Stimulated activated naive CD4-positive, alpha-beta T cell treated with Interleukin-2 at 50 U/mL for 16 hours (primary cell): ENCODE results near the gene LAMP5.

Experiments
- DNase-seq: peaks from one replicate; lab custom pipeline; 2025; lab: John Stamatoyannopoulos, UW

The LAMP5 gene

DNA sequence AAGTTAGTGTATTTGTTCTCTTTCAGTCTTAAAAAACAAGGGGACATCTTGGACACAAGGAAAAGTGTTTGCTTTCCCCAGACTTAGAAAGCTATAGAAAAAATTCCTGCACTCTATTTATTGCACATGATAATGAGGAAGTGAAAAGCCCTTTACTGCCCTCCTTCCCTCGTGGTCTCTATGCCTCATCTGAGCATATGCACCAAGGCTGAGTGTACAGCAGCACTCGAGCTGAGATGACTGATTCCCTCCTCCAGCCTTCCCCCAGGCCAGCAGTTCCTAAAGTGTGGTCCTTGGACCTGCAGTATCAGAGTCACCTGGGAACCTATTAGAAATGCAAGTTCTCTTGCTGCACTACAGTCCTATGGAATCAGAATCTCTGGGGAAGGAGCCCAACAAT lies 14.3 kb upstream of the LAMP5 start:
- DNase-seq: no peak

- DNase-seq: no peak
These were observed 12.9 kb upstream of the LAMP5 start for GRCh38 chr20:9501473-9501872.

DNA sequence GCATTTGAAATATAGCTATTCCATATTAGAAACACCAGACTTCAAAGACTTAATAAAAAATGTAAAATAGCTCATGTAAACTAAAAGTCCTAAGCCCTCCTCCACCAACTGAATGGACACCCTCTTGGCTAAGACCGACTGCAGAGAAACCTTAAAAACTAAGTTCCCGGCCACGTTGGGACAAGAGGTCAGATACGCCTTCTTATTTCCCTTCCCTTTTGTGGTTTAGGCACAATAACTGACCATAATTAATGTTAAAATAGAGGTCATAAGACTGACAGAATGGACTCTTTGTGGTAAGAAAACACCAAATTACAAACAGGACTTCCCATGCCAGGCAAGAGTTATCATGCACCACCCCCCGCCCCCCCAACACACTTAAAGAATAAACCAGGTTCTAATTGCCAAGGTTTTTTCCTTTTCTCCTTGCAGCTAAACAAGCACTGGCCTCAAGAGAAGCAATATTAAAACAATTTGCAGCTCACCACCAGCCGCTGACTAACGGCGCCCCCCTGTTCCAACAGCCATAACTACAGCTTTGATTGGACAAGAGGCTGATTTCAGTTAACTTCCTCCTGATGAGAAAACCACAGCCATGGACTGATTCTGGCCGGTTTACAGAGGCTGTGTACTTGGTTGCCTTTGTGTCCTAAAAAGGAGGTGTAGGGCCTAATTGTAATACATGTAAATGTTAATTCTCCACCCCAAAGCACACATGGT lies 10.7 kb upstream of the LAMP5 start:
- DNase-seq: no peak

DNA sequence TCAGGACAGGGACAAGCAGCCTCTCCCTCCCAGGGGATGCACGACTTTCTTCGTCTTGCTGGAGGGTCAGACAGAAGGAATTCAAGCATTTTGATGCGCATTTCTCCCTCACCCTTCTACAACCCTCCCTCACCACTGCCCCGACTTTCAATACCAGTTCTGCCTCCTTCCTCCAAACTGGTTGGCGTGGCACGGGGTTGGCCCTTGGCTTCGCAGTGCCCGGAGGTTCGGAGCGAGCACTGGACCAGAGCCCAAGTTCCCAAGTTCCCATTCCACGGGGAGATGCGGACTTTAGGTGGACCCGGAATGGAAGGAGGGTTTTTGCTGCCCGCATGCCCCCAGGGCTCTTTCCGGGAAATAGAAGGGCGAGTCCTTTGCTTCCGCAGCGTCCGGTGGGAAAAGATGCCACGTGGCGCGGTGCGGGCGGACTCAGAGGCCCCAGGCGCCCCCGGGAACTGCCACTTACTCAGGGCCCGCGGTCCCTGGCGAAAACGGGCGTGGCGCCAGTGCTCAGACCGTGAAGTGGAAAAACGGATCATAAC lies 8.0 kb upstream of the LAMP5 start:
- DNase-seq: no peak

- no peak for DNase-seq
These were observed 7.4 kb upstream of the LAMP5 start for GRCh38 chr20:9506964-9507369.

- DNase-seq: no peak
These were observed 6.7 kb upstream of the LAMP5 start for GRCh38 chr20:9507544-9508239.

DNA sequence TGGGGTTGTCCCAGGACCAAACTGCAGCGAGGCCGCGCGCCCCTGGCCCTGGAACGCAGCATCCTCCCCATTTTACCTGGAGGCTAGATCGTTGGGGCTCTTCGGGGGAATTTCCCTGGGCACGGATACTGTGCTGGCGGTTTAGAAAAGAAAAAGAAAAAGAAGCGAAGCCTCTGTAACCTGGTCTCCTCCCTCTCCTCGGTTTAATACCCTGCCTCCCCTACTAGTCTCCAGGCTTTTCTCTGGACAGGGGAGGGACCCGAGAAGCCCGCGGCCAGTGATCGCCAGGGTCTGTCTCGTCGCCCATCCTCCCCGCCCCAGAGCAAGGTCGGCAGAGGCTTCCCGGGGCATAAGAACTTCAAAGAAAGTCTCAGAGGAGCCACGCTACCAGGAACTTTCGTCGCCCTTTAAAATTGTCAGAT lies 6.1 kb upstream of the LAMP5 start:
- DNase-seq: no peak

DNA sequence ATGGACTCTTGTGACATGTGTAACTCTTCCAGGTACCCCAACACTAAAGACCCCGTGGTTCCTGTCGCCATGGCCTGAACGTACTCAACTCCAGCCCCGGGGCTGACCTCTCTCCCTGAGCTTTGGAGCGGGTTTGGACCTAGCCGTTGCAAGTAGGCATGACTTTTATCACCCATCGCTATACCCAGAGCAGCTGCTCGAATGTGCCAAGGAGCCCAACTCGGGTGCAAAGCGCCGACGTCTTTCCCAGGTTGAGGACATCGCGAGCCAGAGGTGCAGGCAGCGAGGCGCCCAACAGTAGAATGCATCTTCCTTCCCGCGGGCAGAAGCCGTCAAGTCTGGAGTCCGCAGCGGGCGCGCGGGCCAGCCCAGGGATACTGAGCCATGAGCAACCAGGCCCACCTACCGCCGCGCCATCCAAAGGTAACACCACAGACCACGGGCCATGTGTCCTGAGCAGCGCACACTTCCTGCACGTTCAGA lies 5.7 kb upstream of the LAMP5 start:
- no peak for DNase-seq

GRCh38 chr20:9509246-9509645 lies 5.1 kb upstream of the LAMP5 start:
- no peak for DNase-seq

DNA sequence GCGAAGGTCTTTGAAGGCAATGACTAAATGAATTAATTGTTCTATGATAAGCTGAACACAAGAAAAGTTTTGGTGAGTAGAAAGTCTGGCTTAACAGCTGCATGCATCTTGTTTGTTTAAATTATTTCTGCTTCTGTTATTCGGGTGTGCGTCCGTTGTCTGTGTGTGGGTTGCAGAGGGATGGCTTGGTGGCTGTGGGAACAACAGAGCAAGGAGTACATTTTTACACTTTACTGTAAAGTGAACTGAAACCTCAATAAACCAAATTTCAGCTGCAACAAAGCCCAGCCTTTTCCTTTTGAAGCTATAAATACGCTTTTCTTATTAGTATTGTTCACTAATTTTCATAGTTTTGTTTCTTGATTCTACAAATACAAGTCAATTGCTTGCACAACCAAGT lies 3.5 kb upstream of the LAMP5 start:
- no peak for DNase-seq

GRCh38 chr20:9514072-9514460 lies 324 bp upstream of the LAMP5 start:
- DNase-seq: no peak

- no peak for DNase-seq
These were observed 810 bp downstream of the LAMP5 start for GRCh38 chr20:9515214-9515585.

GRCh38 chr20:9515741-9516233 lies 1.4 kb downstream of the LAMP5 start:
- DNase-seq: no peak

- DNase-seq: no peak
These were observed 2.0 kb downstream of the LAMP5 start for GRCh38 chr20:9516234-9516871.

GRCh38 chr20:9517297-9518162 lies 3.1 kb downstream of the LAMP5 start:
- no peak for DNase-seq

DNA sequence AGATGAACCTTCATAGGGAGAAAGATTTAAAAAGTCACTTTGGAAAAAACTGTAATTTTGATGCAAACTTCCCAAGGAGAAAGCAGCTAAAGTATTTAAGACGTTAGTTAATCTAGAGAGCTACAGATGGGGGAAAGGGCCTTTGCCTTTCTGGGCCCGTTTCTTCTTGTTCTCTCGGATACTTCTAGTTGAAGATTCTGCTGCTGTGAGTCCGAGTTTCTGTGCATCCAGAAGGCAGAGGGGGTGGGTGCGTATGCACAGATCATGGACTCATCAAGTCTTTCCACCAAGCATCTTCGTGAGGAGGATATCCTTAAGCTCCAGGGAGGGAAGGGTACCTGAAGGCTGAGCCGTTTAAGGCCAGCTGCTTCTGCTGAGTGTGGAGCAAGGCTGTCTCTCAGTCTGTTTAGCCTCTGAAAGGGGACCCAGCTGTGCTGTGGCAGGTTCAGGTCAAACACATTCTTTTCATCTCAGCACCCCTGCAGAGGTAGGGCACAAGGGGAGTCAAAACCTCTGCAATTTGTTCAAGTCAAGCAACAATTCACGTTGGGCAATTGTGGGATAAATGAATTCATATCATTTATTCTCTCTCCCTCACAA lies 4.3 kb downstream of the LAMP5 start:
- no peak for DNase-seq

DNA sequence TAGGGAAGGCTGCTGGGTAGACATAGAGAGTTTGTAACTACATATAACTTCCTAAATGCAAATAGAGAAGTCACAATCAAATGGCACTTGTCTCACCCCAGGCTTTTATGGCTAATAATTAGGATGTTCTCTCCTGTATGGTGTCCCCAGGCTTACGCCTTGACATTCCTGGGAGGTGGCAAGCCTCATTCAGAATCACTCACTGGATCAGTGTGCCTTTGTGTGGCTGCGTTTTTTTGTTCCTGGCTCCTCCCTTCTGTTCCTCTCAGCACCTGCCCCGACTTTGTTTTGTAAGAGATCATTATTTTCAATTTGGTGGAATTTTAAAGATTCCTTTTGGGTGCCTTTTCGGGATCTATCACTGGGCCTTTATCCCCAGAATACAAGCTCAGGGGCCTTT lies 5.7 kb downstream of the LAMP5 start:
- no peak for DNase-seq

GRCh38 chr20:9523636-9524035 lies 9.2 kb downstream of the LAMP5 start:
- DNase-seq: no peak

- no peak for DNase-seq
These were observed 17.2 kb downstream of the LAMP5 start for GRCh38 chr20:9531581-9531980.

- DNase-seq: no peak
These were observed 17.9 kb downstream of the LAMP5 start for GRCh38 chr20:9532069-9532838.

GRCh38 chr20:9534025-9534424 lies 19.6 kb downstream of the LAMP5 start:
- DNase-seq: no peak
